H9 (cell line): Measurements from ENCODE around the gene CLEC4G. TPM values are rescaled to one million over a fixed set of nuclear protein-coding genes. Genes with fewer than 3 reads are reported as not detected.

Experiments
- DNase-seq: peaks from one replicate; pipeline ENCODE4 v3.0.0-alpha.2; 2017
- H2AFZ ChIP-seq: one replicate; pipeline ENCODE4 v1.6.1; 2013; ENCODE audit warnings: mild to moderate bottlenecking, low read length, control low read depth, moderate library complexity
- H2AK5ac ChIP-seq: 2 replicates; pipeline ENCODE4 v1.6.1; 2013; ENCODE audit warnings: low read length, control low read depth, mixed read lengths; ENCODE audit not compliant: insufficient read length
- H2BK120ac ChIP-seq: one replicate; pipeline ENCODE4 v1.6.1; 2013; ENCODE audit warnings: low read depth, mild to moderate bottlenecking, low read length, control low read depth, inconsistent platforms; ENCODE audit not compliant: poor library complexity, severe bottlenecking
- H2BK12ac ChIP-seq: 2 replicates; pipeline ENCODE4 v1.6.1; 2013; ENCODE audit warnings: low read length, control low read depth, mixed read lengths, low read depth; ENCODE audit not compliant: insufficient read length
- H2BK15ac ChIP-seq: 2 replicates; pipeline ENCODE4 v1.6.1; 2013; ENCODE audit warnings: low read depth, low read length, control low read depth
- H2BK20ac ChIP-seq: one replicate; pipeline ENCODE4 v1.6.1; 2013; ENCODE audit warnings: low read depth, mild to moderate bottlenecking, low read length, control low read depth, inconsistent platforms; ENCODE audit not compliant: poor library complexity, severe bottlenecking
- H2BK5ac ChIP-seq: 2 replicates; pipeline ENCODE4 v1.6.1; 2013; ENCODE audit warnings: low read length, control low read depth, mixed read lengths; ENCODE audit not compliant: insufficient read length
- H3K14ac ChIP-seq: 2 replicates; pipeline ENCODE4 v1.6.1; 2013; ENCODE audit warnings: low read length, control low read depth; ENCODE audit not compliant: insufficient read depth
- H3K18ac ChIP-seq: 2 replicates; pipeline ENCODE4 v1.6.1; 2013; ENCODE audit warnings: low read depth, mild to moderate bottlenecking, mixed read lengths, low read length, control low read depth; ENCODE audit not compliant: insufficient read length
- H3K23ac ChIP-seq: 2 replicates; pipeline ENCODE4 v1.6.1; 2013; ENCODE audit warnings: low read length, control low read depth, mixed read lengths, low read depth; ENCODE audit not compliant: insufficient read length
- H3K23me2 ChIP-seq: 2 replicates; pipeline ENCODE4 v1.6.1; 2013; ENCODE audit warnings: low read depth, mild to moderate bottlenecking, mixed read lengths, low read length, control low read depth; ENCODE audit not compliant: insufficient read length, poor library complexity, severe bottlenecking
- H3K27ac ChIP-seq: 2 replicates; pipeline ENCODE4 v1.5.1; 2013; ENCODE audit warnings: low read length, control low read depth, mixed read lengths, low read depth; ENCODE audit not compliant: insufficient read length
- H3K27me3 ChIP-seq: 2 replicates; pipeline ENCODE4 v1.6.1; 2013; ENCODE audit warnings: low read length, control low read depth, inconsistent platforms; ENCODE audit not compliant: insufficient read depth
- H3K4ac ChIP-seq: 2 replicates; pipeline ENCODE4 v1.6.1; 2013; ENCODE audit warnings: low read depth, mild to moderate bottlenecking, control low read depth, inconsistent platforms, low read length, moderate library complexity
- H3K4me1 ChIP-seq: 2 replicates; pipeline ENCODE4 v1.6.1; 2013; ENCODE audit warnings: low read length, control low read depth, inconsistent platforms; ENCODE audit not compliant: insufficient read depth
- H3K4me2 ChIP-seq: 2 replicates; pipeline ENCODE4 v1.6.1; 2013; ENCODE audit warnings: low read length, control low read depth, mixed read lengths; ENCODE audit not compliant: insufficient read length, insufficient read depth
- H3K56ac ChIP-seq: 2 replicates; pipeline ENCODE4 v1.6.1; 2013; ENCODE audit warnings: low read depth, mild to moderate bottlenecking, mixed read lengths, low read length, control low read depth; ENCODE audit not compliant: insufficient read length
- H3K79me1 ChIP-seq: 2 replicates; pipeline ENCODE4 v1.6.1; 2013; ENCODE audit warnings: low read depth, mild to moderate bottlenecking, moderate library complexity, low read length, control low read depth, inconsistent platforms; ENCODE audit not compliant: insufficient read depth, poor library complexity, severe bottlenecking
- H3K79me2 ChIP-seq: 2 replicates; pipeline ENCODE4 v1.6.1; 2013; ENCODE audit warnings: low read length, control low read depth, inconsistent platforms; ENCODE audit not compliant: insufficient read depth
- H3K9ac ChIP-seq: 2 replicates; pipeline ENCODE4 v1.6.1; 2013; ENCODE audit warnings: low read length, control low read depth, mixed read lengths; ENCODE audit not compliant: insufficient read length; ENCODE audit errors: extremely low read depth
- H3K9me3 ChIP-seq: one replicate; pipeline ENCODE4 v1.6.1; 2013; ENCODE audit warnings: low read depth, low read length, inconsistent platforms; ENCODE audit not compliant: control insufficient read depth
- H3T11ph ChIP-seq: one replicate; pipeline ENCODE4 v1.6.1; 2013; ENCODE audit warnings: mild to moderate bottlenecking, low read length, control low read depth, inconsistent platforms
- H4K20me1 ChIP-seq: one replicate; pipeline ENCODE4 v1.6.1; 2013; ENCODE audit not compliant: control insufficient read depth, insufficient read length, insufficient read depth
- H4K5ac ChIP-seq: 2 replicates; pipeline ENCODE4 v1.6.1; 2013; ENCODE audit warnings: low read depth, mild to moderate bottlenecking, mixed read lengths, low read length, control low read depth; ENCODE audit not compliant: insufficient read length
- H4K8ac ChIP-seq: replicated peaks from 2 replicates; pipeline ENCODE4 v1.6.1; 2013; ENCODE audit warnings: low read length, control low read depth, mixed read lengths, low read depth; ENCODE audit not compliant: insufficient read length
- H4K91ac ChIP-seq: 2 replicates; pipeline ENCODE4 v1.6.1; 2013; ENCODE audit warnings: low read depth, mild to moderate bottlenecking, moderate library complexity, mixed read lengths, low read length, control low read depth; ENCODE audit not compliant: insufficient read length
- H3K27ac Mint-ChIP-seq, 3 experiments: 2 replicates in 2 of 3; 3 replicates in 1 of 3; pipeline ENCODE4 v1.8.0; 2020 to 2021; ENCODE audit warnings: mixed read lengths in 3 of 3, mild to moderate bottlenecking in 1 of 3, moderate library complexity in 1 of 3
- H3K27me3 Mint-ChIP-seq: 2 replicates; pipeline ENCODE4 v1.8.0; 2021; ENCODE audit warnings: low read depth, mild to moderate bottlenecking, moderate library complexity, mixed read lengths
- H3K36me3 Mint-ChIP-seq, 3 experiments: 2 replicates in 2 of 3; 3 replicates in 1 of 3; pipeline ENCODE4 v1.8.0; 2020 to 2021; ENCODE audit warnings: low read depth in 3 of 3, mixed read lengths in 3 of 3; ENCODE audit not compliant: insufficient read depth in 1 of 3
- H3K4me1 Mint-ChIP-seq, 2 experiments: 2 replicates each; pipeline ENCODE4 v1.8.0; 2020; ENCODE audit warnings: mixed read lengths in 2 of 2
- H3K4me3 Mint-ChIP-seq, 2 experiments: 2 replicates in 1 of 2; 3 replicates in 1 of 2; pipeline ENCODE4 v1.8.0; 2020 to 2021; ENCODE audit warnings: mild to moderate bottlenecking in 2 of 2, mixed read lengths in 2 of 2, moderate library complexity in 1 of 2
- H3K9me3 Mint-ChIP-seq, 2 experiments: 2 replicates in 1 of 2; 3 replicates in 1 of 2; pipeline ENCODE4 v1.8.0; 2020; ENCODE audit warnings: mild to moderate bottlenecking in 2 of 2, mixed read lengths in 2 of 2, moderate library complexity in 1 of 2
- CTCF ChIP-seq: fragments of 200-600 bp; sonication (generic); conservative IDR thresholded peaks from 3 replicates; pipeline ENCODE4 v1.8.0; 2021; ENCODE audit warnings: antibody characterized with exemption, mild to moderate bottlenecking
- WGBS: extraction: QIAGEN DNeasy Blood & Tissue Kit; methylation state at CpG from one replicate; pipeline ENCODE4 v1.1.7; 2013; ENCODE audit warnings: missing lambda C conversion rate, low lambda C conversion rate, mixed read lengths; ENCODE audit not compliant: insufficient read length; ENCODE audit errors: extremely low coverage; 5-methylcytosine and 5-hydroxymethylcytosine counted together
- total RNA-seq: library from RNA; stranded (reverse); gene quantifications from 2 replicates; pipeline ENCODE4 v1.2.1, GENCODE V29; 2021

Gene CLEC4G
- total RNA-seq, 1 experiment from 2014 or later: not detected

GRCh38 chr19:7682175-7682855 lies 49.6 kb downstream of the CLEC4G start:
- no peaks in the 10 kb centered on the region for H3K4me1 ChIP-seq
- no peak overlapping the region for H4K5ac ChIP-seq
- H3K27ac ChIP-seq: no peak overlapping the region
- no peak; the same call in 2 of the 3 replicates for TF ChIP-seq CTCF
- H2BK5ac ChIP-seq: no peak overlapping the region
- H3T11ph ChIP-seq: no peak overlapping the region
- H3K18ac ChIP-seq: peak overlapping the region; percentile 69
- no peak overlapping the region for H3K27ac Mint-ChIP-seq
- no peak overlapping the region for H2BK120ac ChIP-seq
- H3K23me2 ChIP-seq: peaks cover 7% of the 10 kb centered on the region
- no peak overlapping the region for H3K56ac ChIP-seq
- no peak overlapping the region for H3K4ac ChIP-seq
- H3K36me3 Mint-ChIP-seq: peaks cover 6 to 23% (median 16%) of the 10 kb centered on the region in 3 experiments
- peaks cover 31% of the 10 kb centered on the region for H3K27me3 Mint-ChIP-seq
- no CpG with 5 or more reads among the region's 74 CpGs for WGBS
- no peak overlapping the region for H3K23ac ChIP-seq
- H4K20me1 ChIP-seq: no peaks in the 10 kb centered on the region
- H3K4me1 Mint-ChIP-seq: peaks cover 19 to 31% of the 10 kb centered on the region in 2 experiments
- no peak overlapping the region for H4K8ac ChIP-seq
- no peak overlapping the region; the same call in 1 of the 2 replicates for H2BK15ac ChIP-seq
- H4K91ac ChIP-seq: no peak overlapping the region
- H2BK20ac ChIP-seq: no peak overlapping the region
- no peak overlapping the region for H3K14ac ChIP-seq
- no peaks in the 10 kb centered on the region for H3K27me3 ChIP-seq
- H3K4me3 Mint-ChIP-seq: peak overlapping the region; percentile 86 to 89
- no peaks in the 10 kb centered on the region for H3K79me1 ChIP-seq
- no peak overlapping the region for H2BK12ac ChIP-seq
- H3K9me3 ChIP-seq: no peaks in the 10 kb centered on the region
- no peaks in the 10 kb centered on the region for H3K79me2 ChIP-seq
- no peak overlapping the region for H2AK5ac ChIP-seq
- DNase-seq: peak; percentile 72
- H3K9me3 Mint-ChIP-seq: no peaks in the 10 kb centered on the region; a peak in 1 of 5 replicates
- H2AFZ ChIP-seq: no peak overlapping the region
- peak overlapping the region; percentile 60 for H3K4me2 ChIP-seq
- H3K9ac ChIP-seq: no peak overlapping the region
